ENCODE measurements around the gene CACNG1. TPM values are rescaled to one million over a fixed set of nuclear protein-coding genes. Genes with fewer than 3 reads are reported as not detected.
"Not testable (repeated sequence)": the region's sequence is repeated elsewhere in the genome, so short reads cannot be mapped to it uniquely, and the experiment has no call there.

Gene CACNG1
- total RNA-seq, 2 experiments from 2014 or later, result not detected

GRCh38 chr17:67032382-67032781 lies 12.0 kb upstream of the CACNG1 start:
- H3K4me1 Mint-ChIP-seq (ENCODE audit: low read depth), result peaks cover 7% of the 10 kb centered on the region
- POLR2A ChIA-PET, result no interaction called here
- peaks cover 2% of the 10 kb centered on the region for H3K27me3 Mint-ChIP-seq
- no peak overlapping the region for H3K27ac Mint-ChIP-seq
- no peak overlapping the region for H3K4me3 Mint-ChIP-seq
- H3K36me3 Mint-ChIP-seq, result no peaks in the 10 kb centered on the region
- H3K9me3 Mint-ChIP-seq, result no peaks in the 10 kb centered on the region
- CTCF ChIA-PET, result no interaction called here
- DNase-seq, result no peak
- intact Hi-C loops (cut with micrococcal nuclease), result no loop called here

DNA sequence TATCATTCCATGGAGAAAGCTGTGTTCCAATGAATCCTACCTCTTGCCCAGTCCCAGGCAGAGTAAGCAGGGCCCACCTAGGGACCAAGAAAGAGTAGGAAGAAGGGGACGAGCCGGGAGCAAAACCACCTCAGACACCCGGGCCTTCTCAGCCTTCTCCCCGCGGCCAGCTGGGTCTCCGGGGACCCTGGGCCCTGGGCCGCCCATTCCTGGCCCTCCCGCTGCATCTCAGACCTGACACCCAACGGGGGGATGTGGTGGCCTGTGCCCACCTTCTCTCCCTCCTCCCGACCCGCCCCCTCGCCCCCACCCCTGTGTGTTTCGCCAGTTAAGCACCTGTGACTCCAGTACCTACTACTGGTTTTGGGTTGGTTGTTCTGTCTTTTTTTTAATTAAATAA lies 11.4 kb upstream of the CACNG1 start:
- ChIA-PET POLR2A (no interaction called here), CTCF (no interaction called here)
- Mint-ChIP-seq H3K4me3 (no peak overlapping the region), H3K4me1 (ENCODE audit: low read depth) (peaks cover 7% of the 10 kb centered on the region), H3K36me3 (no peaks in the 10 kb centered on the region), H3K27ac (no peak overlapping the region), H3K9me3 (no peaks in the 10 kb centered on the region), H3K27me3 (peaks cover 2% of the 10 kb centered on the region)
- intact Hi-C loops (cut with micrococcal nuclease), result no loop called here
- DNase-seq, result no peak

- intact Hi-C loops (cut with micrococcal nuclease), result no loop called here
- peaks cover 2% of the 10 kb centered on the region for H3K27me3 Mint-ChIP-seq
- H3K4me3 Mint-ChIP-seq, result no peak overlapping the region
- no peak for DNase-seq
- ChIA-PET CTCF (no interaction called here), POLR2A (no interaction called here)
- H3K9me3 Mint-ChIP-seq, result no peaks in the 10 kb centered on the region
- H3K36me3 Mint-ChIP-seq, result no peaks in the 10 kb centered on the region
- peaks cover 7% of the 10 kb centered on the region for H3K4me1 Mint-ChIP-seq (ENCODE audit: low read depth)
- H3K27ac Mint-ChIP-seq, result no peak overlapping the region
These were observed 10.7 kb upstream of the CACNG1 start for GRCh38 chr17:67033613-67034012.

DNA sequence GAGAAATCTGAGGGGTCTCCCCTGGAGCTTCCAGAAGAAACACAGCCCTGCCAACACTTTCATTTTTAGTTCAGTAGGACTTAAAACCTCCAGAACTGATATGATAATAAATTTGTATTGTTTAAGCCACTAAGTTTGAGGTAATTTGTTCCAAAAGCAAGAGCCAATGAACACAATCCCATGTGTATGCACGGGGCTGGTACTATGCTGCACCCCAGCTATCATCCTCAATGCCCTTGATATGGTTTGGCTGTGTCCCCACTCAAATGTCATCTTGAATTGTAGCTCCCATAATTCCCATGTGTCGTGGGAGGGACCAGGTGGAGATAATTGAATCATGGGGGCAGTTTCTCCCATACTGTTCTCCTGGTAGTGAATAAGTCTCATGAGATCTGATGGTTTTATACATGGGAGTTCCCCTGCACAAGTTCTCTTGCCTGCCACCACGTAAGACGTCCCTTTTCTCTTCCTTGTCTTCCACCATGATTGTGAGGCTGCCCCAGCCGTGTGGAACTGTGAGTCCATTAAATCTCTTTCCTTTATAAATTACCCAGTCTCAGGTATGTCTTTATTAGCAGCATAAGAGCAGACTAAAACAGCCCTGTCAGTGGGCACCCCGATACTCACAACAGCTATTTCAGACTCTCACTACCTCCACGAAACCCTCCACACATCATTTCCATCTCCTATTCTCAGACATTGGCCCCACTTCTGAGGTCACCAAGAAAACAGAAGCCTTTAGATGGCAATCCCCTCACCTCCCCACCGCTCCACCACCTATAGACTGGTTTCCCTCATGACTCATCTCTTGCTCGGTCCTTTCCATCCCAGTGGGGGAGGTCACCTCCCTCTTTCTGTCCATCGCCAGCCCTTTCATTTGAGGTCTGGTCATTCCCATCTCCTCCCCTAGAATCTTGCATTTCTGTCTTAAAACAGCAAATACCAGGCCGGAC lies 8.9 kb upstream of the CACNG1 start:
- Mint-ChIP-seq H3K27me3 (peaks cover 2% of the 10 kb centered on the region), H3K4me1 (ENCODE audit: low read depth) (peaks cover 7% of the 10 kb centered on the region), H3K4me3 (no peak overlapping the region), H3K27ac (no peak overlapping the region), H3K9me3 (no peaks in the 10 kb centered on the region), H3K36me3 (no peaks in the 10 kb centered on the region)
- CTCF ChIA-PET, result no interaction called here
- POLR2A ChIA-PET, result no interaction called here
- intact Hi-C loops (cut with micrococcal nuclease), result no loop called here
- peak; percentile 46 for DNase-seq

GRCh38 chr17:67038861-67039365 lies 5.4 kb upstream of the CACNG1 start:
- Mint-ChIP-seq H3K27me3 (peaks cover 2% of the 10 kb centered on the region), H3K27ac (no peak overlapping the region), H3K36me3 (no peaks in the 10 kb centered on the region), H3K9me3 (no peaks in the 10 kb centered on the region), H3K4me3 (no peak overlapping the region), H3K4me1 (ENCODE audit: low read depth) (peaks cover 7% of the 10 kb centered on the region)
- no peak for DNase-seq
- ChIA-PET CTCF (no interaction called here), POLR2A (no interaction called here)
- intact Hi-C loops (cut with micrococcal nuclease), result no loop called here

DNA sequence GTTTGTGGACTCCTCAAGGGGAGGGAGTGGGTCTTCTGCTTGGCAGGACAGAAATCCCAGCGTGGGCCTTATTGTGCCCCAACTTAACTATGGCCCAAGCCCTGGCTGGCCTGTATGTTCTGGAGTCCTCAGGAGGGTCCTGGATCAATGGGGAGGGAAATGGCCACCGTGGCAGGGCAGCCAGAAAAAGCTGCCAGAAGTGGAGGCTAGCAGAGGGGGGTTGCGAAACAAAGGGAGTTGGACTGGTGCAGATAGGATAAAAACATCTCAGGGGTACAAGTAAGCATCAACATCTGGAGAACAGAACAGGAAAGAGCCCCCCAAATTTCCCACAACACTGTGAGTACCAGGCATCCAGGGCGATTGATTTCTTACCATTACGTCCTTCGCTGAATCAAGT lies 3.7 kb upstream of the CACNG1 start:
- intact Hi-C loops (cut with micrococcal nuclease), result no loop called here
- Mint-ChIP-seq H3K4me1 (ENCODE audit: low read depth) (peaks cover 2% of the 10 kb centered on the region), H3K27me3 (peaks cover 2% of the 10 kb centered on the region), H3K9me3 (no peaks in the 10 kb centered on the region), H3K27ac (no peak overlapping the region), H3K36me3 (no peaks in the 10 kb centered on the region), H3K4me3 (no peak overlapping the region)
- ChIA-PET POLR2A (no interaction called here), CTCF (no interaction called here)
- DNase-seq, result no peak

DNA sequence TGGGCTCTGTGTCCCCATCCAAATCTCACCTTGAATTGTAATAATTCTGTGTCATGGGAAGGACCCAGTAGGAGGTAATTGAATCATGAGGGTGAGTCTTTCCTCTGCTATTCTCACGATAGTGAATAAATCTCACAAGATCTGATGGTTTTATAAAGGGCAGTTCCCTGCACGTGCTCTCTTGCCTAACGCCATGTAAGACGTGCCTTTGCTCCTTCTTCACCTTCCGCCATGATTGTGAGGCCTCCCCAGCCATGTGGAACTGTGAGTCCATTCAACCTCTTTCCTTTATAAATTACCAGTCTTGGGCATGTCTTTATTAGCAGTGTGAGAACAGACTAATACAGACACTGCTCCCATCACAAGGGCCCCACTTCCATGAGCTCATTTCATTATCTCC lies 3.2 kb upstream of the CACNG1 start:
- H3K27me3 Mint-ChIP-seq; H3K27ac Mint-ChIP-seq; H3K4me3 Mint-ChIP-seq; POLR2A ChIA-PET; H3K36me3 Mint-ChIP-seq; H3K9me3 Mint-ChIP-seq; intact Hi-C loops (cut with micrococcal nuclease); DNase-seq; CTCF ChIA-PET; H3K4me1 Mint-ChIP-seq (ENCODE audit: low read depth): not testable (repeated sequence)

- ChIA-PET CTCF (no interaction called here), POLR2A (no interaction called here)
- Mint-ChIP-seq H3K4me1 (ENCODE audit: low read depth) (no peaks in the 10 kb centered on the region), H3K27ac (no peak overlapping the region), H3K36me3 (no peaks in the 10 kb centered on the region), H3K27me3 (no peaks in the 10 kb centered on the region), H3K9me3 (no peaks in the 10 kb centered on the region), H3K4me3 (no peak overlapping the region)
- intact Hi-C loops (cut with micrococcal nuclease), result no loop called here
- DNase-seq, result no peak
These were observed 2.8 kb upstream of the CACNG1 start for GRCh38 chr17:67041531-67041930.

GRCh38 chr17:67041941-67042899 lies 2.1 kb upstream of the CACNG1 start:
- no peaks in the 10 kb centered on the region for H3K4me1 Mint-ChIP-seq (ENCODE audit: low read depth)

GRCh38 chr17:67043283-67043682 lies 1.1 kb upstream of the CACNG1 start:
- POLR2A ChIA-PET, result no interaction called here
- CTCF ChIA-PET, result no interaction called here
- no peaks in the 10 kb centered on the region for H3K27me3 Mint-ChIP-seq
- H3K9me3 Mint-ChIP-seq, result peaks cover 10% of the 10 kb centered on the region
- H3K36me3 Mint-ChIP-seq, result peaks cover 2% of the 10 kb centered on the region
- no peak overlapping the region for H3K27ac Mint-ChIP-seq
- no peaks in the 10 kb centered on the region for H3K4me1 Mint-ChIP-seq (ENCODE audit: low read depth)
- intact Hi-C loops (cut with micrococcal nuclease), result no loop called here
- H3K4me3 Mint-ChIP-seq, result no peak overlapping the region
- DNase-seq, result no peak

More at GRCh38 chr17:67041941-67042899, 2.1 kb upstream of the CACNG1 start:
- intact Hi-C loops (cut with micrococcal nuclease), result no loop called here
- no peak overlapping the region for H3K4me3 Mint-ChIP-seq
- H3K36me3 Mint-ChIP-seq, result no peaks in the 10 kb centered on the region
- H3K27me3 Mint-ChIP-seq, result no peaks in the 10 kb centered on the region
- no peak overlapping the region for H3K27ac Mint-ChIP-seq
- ChIA-PET POLR2A (no interaction called here), CTCF (interaction anchor here (0.6 kb wide), 1 partner anchor 273 kb away, joined by 4 read pairs; no protein-coding TSS in a partner anchor)
- DNase-seq, result no peak
- H3K9me3 Mint-ChIP-seq, result peaks cover 2% of the 10 kb centered on the region

DNA sequence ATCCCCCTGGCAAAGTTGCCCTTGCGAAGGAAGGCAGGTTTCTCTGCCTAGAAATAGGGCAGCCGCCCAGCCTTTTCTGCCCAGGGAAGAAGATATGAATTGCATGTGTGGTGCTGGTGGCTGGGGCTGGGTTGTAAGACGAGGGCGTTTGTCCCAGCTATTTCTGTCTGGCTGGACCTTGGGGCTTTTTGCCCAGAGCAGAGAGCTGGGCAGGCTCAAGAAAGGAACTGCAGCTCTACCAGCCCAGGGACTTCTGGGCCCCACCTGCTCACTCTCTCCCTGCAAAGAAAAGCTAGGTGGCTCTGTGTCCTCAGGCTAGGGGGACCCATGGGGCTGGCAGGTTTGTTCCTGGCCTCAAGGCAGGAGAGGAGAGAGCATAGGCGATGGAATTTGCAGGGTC lies 586 bp downstream of the CACNG1 start:
- H3K4me3 Mint-ChIP-seq, result no peak overlapping the region
- H3K9me3 Mint-ChIP-seq, result peaks cover 27% of the 10 kb centered on the region
- H3K4me1 Mint-ChIP-seq (ENCODE audit: low read depth), result no peaks in the 10 kb centered on the region
- ChIA-PET CTCF (no interaction called here), POLR2A (no interaction called here)
- H3K27me3 Mint-ChIP-seq, result no peaks in the 10 kb centered on the region
- peaks cover 2% of the 10 kb centered on the region for H3K36me3 Mint-ChIP-seq
- no peak for DNase-seq
- no peak overlapping the region for H3K27ac Mint-ChIP-seq
- intact Hi-C loops (cut with micrococcal nuclease), result no loop called here

- peaks cover 2% of the 10 kb centered on the region for H3K36me3 Mint-ChIP-seq
- H3K4me1 Mint-ChIP-seq (ENCODE audit: low read depth), result no peaks in the 10 kb centered on the region
- no peak for DNase-seq
- H3K27ac Mint-ChIP-seq, result no peak overlapping the region
- CTCF ChIA-PET, result interaction anchor here (0.6 kb wide), 1 partner anchor 175 kb away, joined by 3 read pairs; no protein-coding TSS in a partner anchor
- intact Hi-C loops (cut with micrococcal nuclease), result no loop called here
- no peak overlapping the region for H3K4me3 Mint-ChIP-seq
- POLR2A ChIA-PET, result no interaction called here
- no peaks in the 10 kb centered on the region for H3K27me3 Mint-ChIP-seq
- H3K9me3 Mint-ChIP-seq, result peaks cover 29% of the 10 kb centered on the region
These were observed 2.0 kb downstream of the CACNG1 start for GRCh38 chr17:67046398-67046797.
